CD8-positive, alpha-beta memory T cell (primary cell): ENCODE results near the gene ME2. TPM values are rescaled to one million over a fixed set of nuclear protein-coding genes. Genes with fewer than 3 reads are reported as not detected.

Experiments used
- CTCF ChIA-PET: fragments of 350-600 bp; sonication (Branson Sonifier 250); formaldehyde crosslinking; loops from one replicate; lab custom pipeline; 2021; ENCODE audit warnings: antibody characterized with exemption; lab: Charles Lee
- POLR2A ChIA-PET: fragments of 350-600 bp; sonication (Branson Sonifier 250); formaldehyde crosslinking; loops from one replicate; lab custom pipeline; 2021; ENCODE audit warnings: antibody characterized with exemption; lab: Charles Lee
- DNase-seq, 5 donors: peaks; one replicate each; pipeline versions ENCODE4 v3.0.0 to v3.0.0-alpha.2; 2020 to 2022; ENCODE audit warnings: mixed read lengths in 1 of 5
- H3K27ac ChIP-seq: one replicate; pipeline ENCODE4 v1.7.0; 2013; ENCODE audit warnings: low read depth, mild to moderate bottlenecking, low read length, moderate library complexity
- H3K27me3 ChIP-seq: 2 replicates; pipeline ENCODE4 v1.7.0; 2013; ENCODE audit warnings: low read length, mild to moderate bottlenecking; ENCODE audit not compliant: insufficient read depth, poor library complexity, severe bottlenecking
- H3K36me3 ChIP-seq: 2 replicates; pipeline ENCODE4 v1.7.0; 2013; ENCODE audit warnings: mild to moderate bottlenecking, low read length, moderate library complexity; ENCODE audit not compliant: insufficient read depth
- H3K4me1 ChIP-seq: 2 replicates; pipeline ENCODE4 v1.7.0; 2013; ENCODE audit warnings: mild to moderate bottlenecking, low read length, moderate library complexity; ENCODE audit not compliant: insufficient read depth
- H3K4me3 ChIP-seq: 2 replicates; pipeline ENCODE4 v1.7.0; 2013; ENCODE audit warnings: mild to moderate bottlenecking, low read length
- H3K9me3 ChIP-seq: 2 replicates; pipeline ENCODE4 v1.7.0; 2013; ENCODE audit warnings: mild to moderate bottlenecking, low read length
- H3K27ac Mint-ChIP-seq, 8 donors: one replicate each; pipeline ENCODE4 v1.8.0; 2020 to 2021; ENCODE audit warnings: mixed read lengths in 8 of 8, mild to moderate bottlenecking in 6 of 8, inconsistent platforms in 3 of 8, moderate library complexity in 3 of 8
- H3K27me3 Mint-ChIP-seq, 2 donors: one replicate each; pipeline ENCODE4 v1.8.0; 2020 to 2021; ENCODE audit warnings: mixed read lengths in 2 of 2, mild to moderate bottlenecking in 1 of 2, moderate library complexity in 1 of 2
- H3K36me3 Mint-ChIP-seq, 3 donors: one replicate each; pipeline ENCODE4 v1.8.0; 2020 to 2021; ENCODE audit warnings: mixed read lengths in 3 of 3, inconsistent platforms in 1 of 3, mild to moderate bottlenecking in 1 of 3
- H3K4me1 Mint-ChIP-seq, 3 donors: one replicate each; pipeline ENCODE4 v1.8.0; 2020 to 2021; ENCODE audit warnings: mixed read lengths in 3 of 3, inconsistent platforms in 1 of 3, mild to moderate bottlenecking in 1 of 3
- H3K4me3 Mint-ChIP-seq, 7 donors: one replicate each; pipeline ENCODE4 v1.8.0; 2020 to 2021; ENCODE audit warnings: mixed read lengths in 7 of 7, mild to moderate bottlenecking in 6 of 7, moderate library complexity in 4 of 7, inconsistent platforms in 2 of 7
- H3K9me3 Mint-ChIP-seq, 5 donors: one replicate each; pipeline ENCODE4 v1.8.0; 2020 to 2022; ENCODE audit warnings: mixed read lengths in 5 of 5, mild to moderate bottlenecking in 3 of 5, moderate library complexity in 2 of 5, inconsistent platforms in 1 of 5
- polyA plus RNA-seq: library from polyadenylated mRNA; unstranded; fragments of 300-500 nt; fragmentation: Illumina TruSeq; gene quantifications from one replicate; pipeline ENCODE4 v1.2.3, GENCODE V29; 2021
- total RNA-seq, 2 experiments: library from RNA; stranded (reverse); gene quantifications; one replicate each; pipeline ENCODE4 v1.2.3, GENCODE V29; 2021

ME2 gene
- total and polyA plus RNA-seq, 3 experiments from 2014 or later, result 53.9 to 120 (median 114) TPM

GRCh38 chr18:50866765-50867164, 12.2 kb upstream of the ME2 start:
- no peak overlapping the region for H3K4me3 ChIP-seq
- no peak overlapping the region for H3K27ac ChIP-seq
- no peaks in the 10 kb centered on the region for H3K36me3 Mint-ChIP-seq
- H3K4me1 Mint-ChIP-seq, result no peaks in the 10 kb centered on the region
- H3K27me3 Mint-ChIP-seq, result peaks cover 2% of the 10 kb centered on the region in 2 donors
- no peak overlapping the region for H3K4me3 Mint-ChIP-seq
- ChIA-PET CTCF (interaction anchor here (1.6 kb wide), 1 partner anchor 46 kb away, joined by 4 read pairs; no protein-coding TSS in a partner anchor), POLR2A (no interaction called here)
- no peak for DNase-seq
- H3K4me1 ChIP-seq, result no peaks in the 10 kb centered on the region
- H3K36me3 ChIP-seq, result no peaks in the 10 kb centered on the region
- H3K27me3 ChIP-seq, result no peaks in the 10 kb centered on the region
- H3K9me3 ChIP-seq, result no peaks in the 10 kb centered on the region
- H3K9me3 Mint-ChIP-seq, result no peaks in the 10 kb centered on the region
- no peak overlapping the region for H3K27ac Mint-ChIP-seq

GRCh38 chr18:50869150-50869549, 9.8 kb upstream of the ME2 start:
- Mint-ChIP-seq H3K9me3 (no peaks in the 10 kb centered on the region), H3K27ac (no peak overlapping the region), H3K27me3 (peaks cover 6 to 18% of the 10 kb centered on the region in 2 donors), H3K36me3 (no peaks in the 10 kb centered on the region), H3K4me3 (peak overlapping the region in 1 of 7 donors; percentile 23), H3K4me1 (no peaks in the 10 kb centered on the region)
- ChIA-PET POLR2A (interaction anchor here (0.6 kb wide), 1 partner anchor 9 kb away, joined by 3 read pairs; no protein-coding TSS in a partner anchor), CTCF (no interaction called here)
- no peaks in the 10 kb centered on the region for H3K4me1 ChIP-seq
- no peaks in the 10 kb centered on the region for H3K36me3 ChIP-seq
- H3K27ac ChIP-seq, result no peak overlapping the region
- H3K4me3 ChIP-seq, result no peak overlapping the region
- DNase-seq, result no peak
- H3K27me3 ChIP-seq, result no peaks in the 10 kb centered on the region
- no peaks in the 10 kb centered on the region for H3K9me3 ChIP-seq

GRCh38 chr18:50870138-50870845, 8.6 kb upstream of the ME2 start:
- Histone ChIP-seq H3K27me3 (no peaks in the 10 kb centered on the region), H3K4me1 (no peaks in the 10 kb centered on the region), H3K27ac (no peak overlapping the region), H3K36me3 (no peaks in the 10 kb centered on the region), H3K4me3 (no peak overlapping the region), H3K9me3 (no peaks in the 10 kb centered on the region)
- DNase-seq, result no peak
- Mint-ChIP-seq H3K27ac (no peak overlapping the region), H3K4me3 (no peak overlapping the region), H3K27me3 (peaks cover 5 to 18% of the 10 kb centered on the region in 2 donors), H3K4me1 (no peaks in the 10 kb centered on the region), H3K9me3 (no peaks in the 10 kb centered on the region), H3K36me3 (no peaks in the 10 kb centered on the region)
- ChIA-PET POLR2A (no interaction called here), CTCF (no interaction called here)

GRCh38 chr18:50871846-50872245, 7.1 kb upstream of the ME2 start:
- Histone ChIP-seq H3K9me3 (no peaks in the 10 kb centered on the region), H3K27ac (no peak overlapping the region), H3K4me3 (no peak overlapping the region), H3K4me1 (no peaks in the 10 kb centered on the region), H3K27me3 (no peaks in the 10 kb centered on the region), H3K36me3 (no peaks in the 10 kb centered on the region)
- Mint-ChIP-seq H3K9me3 (no peaks in the 10 kb centered on the region), H3K36me3 (no peaks in the 10 kb centered on the region), H3K27me3 (peaks cover 5 to 18% of the 10 kb centered on the region in 2 donors), H3K4me1 (no peaks in the 10 kb centered on the region), H3K27ac (no peak overlapping the region), H3K4me3 (no peak overlapping the region)
- ChIA-PET POLR2A (no interaction called here), CTCF (interaction anchor here (1.1 kb wide), 1 partner anchor 51 kb away, joined by 5 read pairs; the partner anchor contains the start of gene MRO)
- no peak for DNase-seq

GRCh38 chr18:50875966-50876536, 2.9 kb upstream of the ME2 start:
- H3K27me3 ChIP-seq, result no peaks in the 10 kb centered on the region
- Mint-ChIP-seq H3K4me1 (peaks cover 18 to 21% (median 20%) of the 10 kb centered on the region in 3 donors), H3K9me3 (no peaks in the 10 kb centered on the region), H3K4me3 (peak overlapping the region in 1 of 7 donors; percentile 44), H3K36me3 (peaks cover 0 to 12% (median 0%) of the 10 kb centered on the region in 3 donors), H3K27ac (peak overlapping the region in 2 of 8 donors; percentile 0 to 33), H3K27me3 (peaks cover 6 to 18% of the 10 kb centered on the region in 2 donors)
- H3K4me1 ChIP-seq, result peaks cover 17% of the 10 kb centered on the region
- H3K4me3 ChIP-seq, result no peak overlapping the region
- ChIA-PET POLR2A (no interaction called here), CTCF (no interaction called here)
- no peaks in the 10 kb centered on the region for H3K36me3 ChIP-seq
- DNase-seq, result no peak
- H3K9me3 ChIP-seq, result no peaks in the 10 kb centered on the region
- H3K27ac ChIP-seq, result no peak overlapping the region

GRCh38 chr18:50877545-50878265, 1.2 kb upstream of the ME2 start:
- Histone ChIP-seq H3K4me1 (peaks cover 26% of the 10 kb centered on the region), H3K36me3 (no peaks in the 10 kb centered on the region), H3K9me3 (no peaks in the 10 kb centered on the region), H3K27me3 (no peaks in the 10 kb centered on the region), H3K4me3 (peak overlapping the region; percentile 83), H3K27ac (peak overlapping the region; percentile 85)
- ChIA-PET CTCF (interaction anchor here (1.1 to 1.7 kb wide), 4 partner anchors 19 to 152 kb away, joined by 3 to 7 read pairs (median 3); partner anchors contain the start of gene SMAD4), POLR2A (interaction anchor here (1.2 to 3.4 kb wide), 7 partner anchors 8 to 1390 kb away, joined by 3 to 42 read pairs (median 7); partner anchors contain the start of genes C18orf32, ELAC1, MEX3C and SMAD4)
- no peaks in the 10 kb centered on the region for H3K9me3 Mint-ChIP-seq
- H3K27ac Mint-ChIP-seq, result peak overlapping the region; percentile 94 to 100 (median 98)
- H3K4me3 Mint-ChIP-seq, result peak overlapping the region; percentile 86 to 99 (median 95)
- H3K4me1 Mint-ChIP-seq, result peaks cover 21 to 32% (median 26%) of the 10 kb centered on the region in 3 donors
- peaks cover 6 to 7% of the 10 kb centered on the region in 2 donors for H3K27me3 Mint-ChIP-seq
- peak in 1 of 5 donors; percentile 0 for DNase-seq
- peaks cover 0 to 12% (median 0%) of the 10 kb centered on the region in 3 donors for H3K36me3 Mint-ChIP-seq

GRCh38 chr18:50879302-50880118, 592 bp downstream of the ME2 start:
- ChIA-PET CTCF (interaction anchor here (0.9 to 1.7 kb wide), 6 partner anchors 8 to 172 kb away, joined by 3 to 7 read pairs (median 3); partner anchors contain the start of gene SMAD4), POLR2A (interaction anchor here (0.7 to 3.4 kb wide), 10 partner anchors 9 to 1392 kb away, joined by 3 to 42 read pairs (median 4); partner anchors contain the start of genes C18orf32, ELAC1, MEX3C and SMAD4)
- H3K9me3 ChIP-seq, result no peaks in the 10 kb centered on the region
- H3K27ac ChIP-seq, result peak overlapping the region; percentile 85
- DNase-seq, result peak; percentile 18 to 75 (median 58)
- H3K36me3 ChIP-seq, result no peaks in the 10 kb centered on the region
- H3K4me1 ChIP-seq, result peaks cover 33% of the 10 kb centered on the region
- no peaks in the 10 kb centered on the region for H3K27me3 ChIP-seq
- H3K27ac Mint-ChIP-seq, result peak overlapping the region; percentile 94 to 100 (median 98)
- peaks cover 29 to 48% (median 39%) of the 10 kb centered on the region in 3 donors for H3K4me1 Mint-ChIP-seq
- peak overlapping the region; percentile 60 for H3K4me3 ChIP-seq
- peak overlapping the region; percentile 93 to 99 (median 97) for H3K4me3 Mint-ChIP-seq
- peaks cover 0 to 12% (median 0%) of the 10 kb centered on the region in 3 donors for H3K36me3 Mint-ChIP-seq
- H3K9me3 Mint-ChIP-seq, result no peaks in the 10 kb centered on the region
- H3K27me3 Mint-ChIP-seq, result peaks cover 0 to 2% of the 10 kb centered on the region in 2 donors
